Activated naive CD4-positive, alpha-beta T cell treated with Interleukin-2 at 50 U/mL for 16 hours (primary cell): ENCODE results near the gene FAF1.
"Not testable (repeated sequence)": the region's sequence is repeated elsewhere in the genome, so short reads cannot be mapped to it uniquely, and the experiment has no call there.

ENCODE experiments used
- DNase-seq: peaks from one replicate; pipeline ENCODE4 v3.0.0-alpha.2; 2020

Gene FAF1

GRCh38 chr1:50952566-50952965, 7.5 kb downstream of the FAF1 start:
- DNase-seq = not testable (repeated sequence)

- DNase-seq = no peak
These were observed 9.7 kb downstream of the FAF1 start for GRCh38 chr1:50950396-50950795.

GRCh38 chr1:50949286-50949982, 10.6 kb downstream of the FAF1 start:
- DNase-seq = no peak

GRCh38 chr1:50942334-50942733, 17.7 kb downstream of the FAF1 start:
- no peak for DNase-seq

GRCh38 chr1:50940291-50940690, 19.8 kb downstream of the FAF1 start:
- no peak for DNase-seq

GRCh38 chr1:50936321-50936720, 23.7 kb downstream of the FAF1 start:
- no peak for DNase-seq

- DNase-seq = not testable (repeated sequence)
These were observed 24.8 kb downstream of the FAF1 start for GRCh38 chr1:50935276-50935675.

- DNase-seq = no peak
These were observed 25.2 kb downstream of the FAF1 start for GRCh38 chr1:50934838-50935237.

- not testable (repeated sequence) for DNase-seq
These were observed 26.3 kb downstream of the FAF1 start for GRCh38 chr1:50933770-50934169.

GRCh38 chr1:50932043-50932442, 28.0 kb downstream of the FAF1 start:
- DNase-seq = not testable (repeated sequence)

GRCh38 chr1:50930965-50931737, 28.9 kb downstream of the FAF1 start:
- peak; percentile 29 for DNase-seq

GRCh38 chr1:50930193-50930592, 29.9 kb downstream of the FAF1 start:
- no peak for DNase-seq

- DNase-seq = no peak
These were observed 30.6 kb downstream of the FAF1 start for GRCh38 chr1:50929376-50929958.

GRCh38 chr1:50923564-50923963, 36.5 kb downstream of the FAF1 start:
- no peak for DNase-seq

- no peak for DNase-seq
These were observed 39.0 kb downstream of the FAF1 start for GRCh38 chr1:50921029-50921428.

- no peak for DNase-seq
These were observed 39.7 kb downstream of the FAF1 start for GRCh38 chr1:50920409-50920808.

GRCh38 chr1:50917138-50918137, 42.6 kb downstream of the FAF1 start:
- DNase-seq = no peak

- DNase-seq = no peak
These were observed 44.4 kb downstream of the FAF1 start for GRCh38 chr1:50915621-50916020.

- DNase-seq = no peak
These were observed 46.1 kb downstream of the FAF1 start for GRCh38 chr1:50913954-50914353.

- not testable (repeated sequence) for DNase-seq
These were observed 49.7 kb downstream of the FAF1 start for GRCh38 chr1:50910356-50910755.

- DNase-seq = not testable (repeated sequence)
These were observed 52.5 kb downstream of the FAF1 start for GRCh38 chr1:50907610-50908009.

GRCh38 chr1:50906050-50906449, 54.0 kb downstream of the FAF1 start:
- DNase-seq = not testable (repeated sequence)

GRCh38 chr1:50902419-50902818, 57.6 kb downstream of the FAF1 start:
- no peak for DNase-seq
